ENCODE results near the gene SLC38A8. TPM values are rescaled to one million over a fixed set of nuclear protein-coding genes. Genes with fewer than 3 reads are reported as not detected.

SLC38A8 gene
- total RNA-seq, 3 donors from 2014 or later = not detected

DNA sequence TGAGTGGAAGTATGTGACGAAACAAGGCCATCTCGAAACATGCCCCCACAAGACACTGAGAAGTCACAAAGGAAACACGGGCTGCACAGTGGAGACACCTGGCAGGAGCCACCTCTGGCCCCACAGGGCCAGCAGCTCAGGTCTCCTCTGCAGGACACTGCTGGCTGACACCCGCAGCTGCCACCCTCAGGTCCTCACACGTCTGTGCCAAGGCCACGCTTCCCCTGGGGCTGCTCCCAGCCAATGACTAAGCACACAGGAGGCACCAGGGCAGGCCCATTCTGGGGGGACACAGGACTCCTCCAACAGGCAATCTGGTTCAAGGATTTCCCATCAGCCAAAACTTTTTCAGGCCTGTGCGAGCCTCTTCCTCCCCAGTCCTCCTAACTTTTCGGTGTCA, 37.8 kb upstream of the SLC38A8 start:
- Histone ChIP-seq H3K4me1 (no peaks in the 10 kb centered on the region), H3K9me3 (no peaks in the 10 kb centered on the region), H3K27ac (no peak overlapping the region), H3K27me3 (no peaks in the 10 kb centered on the region), H3K36me3 (peaks cover 3% of the 10 kb centered on the region), H3K4me3 (no peak overlapping the region)
- no peak for DNase-seq (ENCODE audit: low spot score in 2 of 2)
- TF ChIP-seq, protein P1, sequence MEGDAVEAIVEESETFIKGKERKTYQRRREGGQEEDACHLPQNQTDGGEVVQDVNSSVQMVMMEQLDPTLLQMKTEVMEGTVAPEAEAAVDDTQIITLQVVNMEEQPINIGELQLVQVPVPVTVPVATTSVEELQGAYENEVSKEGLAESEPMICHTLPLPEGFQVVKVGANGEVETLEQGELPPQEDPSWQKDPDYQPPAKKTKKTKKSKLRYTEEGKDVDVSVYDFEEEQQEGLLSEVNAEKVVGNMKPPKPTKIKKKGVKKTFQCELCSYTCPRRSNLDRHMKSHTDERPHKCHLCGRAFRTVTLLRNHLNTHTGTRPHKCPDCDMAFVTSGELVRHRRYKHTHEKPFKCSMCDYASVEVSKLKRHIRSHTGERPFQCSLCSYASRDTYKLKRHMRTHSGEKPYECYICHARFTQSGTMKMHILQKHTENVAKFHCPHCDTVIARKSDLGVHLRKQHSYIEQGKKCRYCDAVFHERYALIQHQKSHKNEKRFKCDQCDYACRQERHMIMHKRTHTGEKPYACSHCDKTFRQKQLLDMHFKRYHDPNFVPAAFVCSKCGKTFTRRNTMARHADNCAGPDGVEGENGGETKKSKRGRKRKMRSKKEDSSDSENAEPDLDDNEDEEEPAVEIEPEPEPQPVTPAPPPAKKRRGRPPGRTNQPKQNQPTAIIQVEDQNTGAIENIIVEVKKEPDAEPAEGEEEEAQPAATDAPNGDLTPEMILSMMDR (IDR thresholded peaks at IDR 0.05) = no peak
- TF ChIP-seq POLR2AphosphoS5 (IDR thresholded peaks at IDR 0.05) = no peak
- no peak for TF ChIP-seq POLR2A (IDR thresholded peaks at IDR 0.05)
- intact Hi-C loops (cut with DNase I; ENCODE audit: low total_unique reads) = loop anchor here (10.0 kb wide), 1 partner anchor 104 kb away; the partner anchor contains the start of gene TAF1C

- intact Hi-C loops (cut with DNase I; ENCODE audit: low total_unique reads) = loop anchor here (10.0 kb wide), 1 partner anchor 105 kb away; the partner anchor contains the start of gene TAF1C
- peaks cover 3% of the 10 kb centered on the region for H3K36me3 ChIP-seq
- H3K4me3 ChIP-seq = no peak overlapping the region
- H3K4me1 ChIP-seq = no peaks in the 10 kb centered on the region
- H3K27me3 ChIP-seq = no peaks in the 10 kb centered on the region
- no peak for TF ChIP-seq POLR2A (IDR thresholded peaks at IDR 0.05)
- no peak for DNase-seq (ENCODE audit: low spot score in 2 of 2)
- no peaks in the 10 kb centered on the region for H3K9me3 ChIP-seq
- no peak overlapping the region for H3K27ac ChIP-seq
Observed at GRCh38 chr16:84079664-84080063, 37.1 kb upstream of the SLC38A8 start.

- DNase-seq (ENCODE audit: low spot score in 2 of 2) = no peak
- peaks cover 9% of the 10 kb centered on the region for H3K36me3 ChIP-seq
- H3K4me3 ChIP-seq = no peak overlapping the region
- intact Hi-C loops (cut with DNase I; ENCODE audit: low total_unique reads) = no loop called here
- TF ChIP-seq, protein P1 (IDR thresholded peaks at IDR 0.05) = no peak
- no peak for TF ChIP-seq POLR2A (IDR thresholded peaks at IDR 0.05)
- no peak for TF ChIP-seq POLR2AphosphoS5 (IDR thresholded peaks at IDR 0.05)
- H3K9me3 ChIP-seq = no peaks in the 10 kb centered on the region
- no peak overlapping the region for H3K27ac ChIP-seq
- H3K27me3 ChIP-seq = no peaks in the 10 kb centered on the region
- no peaks in the 10 kb centered on the region for H3K4me1 ChIP-seq
Observed at GRCh38 chr16:84075376-84075775, 32.8 kb upstream of the SLC38A8 start.

GRCh38 chr16:84074721-84075120, 32.1 kb upstream of the SLC38A8 start:
- Histone ChIP-seq H3K4me3 (no peak overlapping the region), H3K27me3 (no peaks in the 10 kb centered on the region), H3K36me3 (peaks cover 13% of the 10 kb centered on the region), H3K27ac (no peak overlapping the region), H3K9me3 (no peaks in the 10 kb centered on the region), H3K4me1 (no peaks in the 10 kb centered on the region)
- TF ChIP-seq POLR2AphosphoS5 (IDR thresholded peaks at IDR 0.05) (no peak), POLR2A (IDR thresholded peaks at IDR 0.05) (no peak)
- TF ChIP-seq, protein P1 (IDR thresholded peaks at IDR 0.05) = no peak
- intact Hi-C loops (cut with DNase I; ENCODE audit: low total_unique reads) = no loop called here
- no peak for DNase-seq (ENCODE audit: low spot score in 2 of 2)

DNA sequence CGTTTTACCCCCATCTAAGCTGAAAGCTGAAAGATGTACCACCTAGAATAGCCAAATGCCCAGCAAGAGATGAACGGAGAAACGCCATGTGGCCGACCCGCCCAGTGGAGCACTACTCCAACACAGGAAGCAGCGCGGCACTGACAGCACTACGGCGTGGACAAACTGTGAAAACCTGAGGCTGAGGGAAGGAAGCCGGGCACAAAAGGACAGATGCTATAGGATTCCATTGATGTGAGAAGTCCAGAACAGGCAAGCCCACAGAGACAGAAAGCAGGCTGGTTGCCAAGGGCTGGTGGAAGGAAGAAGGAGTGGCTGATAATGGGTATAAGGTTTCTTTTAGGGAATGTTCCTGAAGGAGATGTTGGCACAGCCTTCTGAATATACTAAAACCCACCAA, 29.4 kb upstream of the SLC38A8 start:
- no peak for DNase-seq (ENCODE audit: low spot score in 2 of 2)
- intact Hi-C loops (cut with DNase I; ENCODE audit: low total_unique reads) = no loop called here

More for the DNA sequence above, 29.4 kb upstream of the SLC38A8 start:
- Histone ChIP-seq H3K9me3 (no peaks in the 10 kb centered on the region), H3K4me1 (no peaks in the 10 kb centered on the region), H3K36me3 (peaks cover 30% of the 10 kb centered on the region), H3K27me3 (no peaks in the 10 kb centered on the region), H3K4me3 (no peak overlapping the region), H3K27ac (no peak overlapping the region)
- TF ChIP-seq, protein P1 (IDR thresholded peaks at IDR 0.05) = no peak
- TF ChIP-seq POLR2A (IDR thresholded peaks at IDR 0.05) (no peak), POLR2AphosphoS5 (IDR thresholded peaks at IDR 0.05) (no peak)
